22Rv1 (cell line): ENCODE measurements around the gene CNPY4.

Source experiments
- H3K27ac ChIP-seq: fragments of 450-650 bp; 2 replicates; pipeline ENCODE4 v1.5.1; 2017
- ZFX ChIP-seq: fragments of 450-650 bp; IDR thresholded peaks from 2 replicates; pipeline ENCODE4 v1.6.1; 2017; ENCODE audit warnings: antibody characterized with exemption, borderline replicate concordance
- TF ChIP-seq, protein P1 (sequence below): fragments of 450-650 bp; IDR thresholded peaks from 2 replicates; pipeline ENCODE4 v1.5.1; 2017; ENCODE audit warnings: mild to moderate bottlenecking

Gene CNPY4

GRCh38 chr7:100171087-100171681 is 51.8 kb downstream of the CNPY4 start:
- TF ChIP-seq ZFX: no peak
- TF ChIP-seq, protein P1, sequence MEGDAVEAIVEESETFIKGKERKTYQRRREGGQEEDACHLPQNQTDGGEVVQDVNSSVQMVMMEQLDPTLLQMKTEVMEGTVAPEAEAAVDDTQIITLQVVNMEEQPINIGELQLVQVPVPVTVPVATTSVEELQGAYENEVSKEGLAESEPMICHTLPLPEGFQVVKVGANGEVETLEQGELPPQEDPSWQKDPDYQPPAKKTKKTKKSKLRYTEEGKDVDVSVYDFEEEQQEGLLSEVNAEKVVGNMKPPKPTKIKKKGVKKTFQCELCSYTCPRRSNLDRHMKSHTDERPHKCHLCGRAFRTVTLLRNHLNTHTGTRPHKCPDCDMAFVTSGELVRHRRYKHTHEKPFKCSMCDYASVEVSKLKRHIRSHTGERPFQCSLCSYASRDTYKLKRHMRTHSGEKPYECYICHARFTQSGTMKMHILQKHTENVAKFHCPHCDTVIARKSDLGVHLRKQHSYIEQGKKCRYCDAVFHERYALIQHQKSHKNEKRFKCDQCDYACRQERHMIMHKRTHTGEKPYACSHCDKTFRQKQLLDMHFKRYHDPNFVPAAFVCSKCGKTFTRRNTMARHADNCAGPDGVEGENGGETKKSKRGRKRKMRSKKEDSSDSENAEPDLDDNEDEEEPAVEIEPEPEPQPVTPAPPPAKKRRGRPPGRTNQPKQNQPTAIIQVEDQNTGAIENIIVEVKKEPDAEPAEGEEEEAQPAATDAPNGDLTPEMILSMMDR: no peak
- no peak overlapping the region for H3K27ac ChIP-seq

- TF ChIP-seq, protein P1: no peak
- TF ChIP-seq ZFX: no peak
- H3K27ac ChIP-seq: no peak overlapping the region
Observed at GRCh38 chr7:100171840-100172239, 52.4 kb downstream of the CNPY4 start.

DNA sequence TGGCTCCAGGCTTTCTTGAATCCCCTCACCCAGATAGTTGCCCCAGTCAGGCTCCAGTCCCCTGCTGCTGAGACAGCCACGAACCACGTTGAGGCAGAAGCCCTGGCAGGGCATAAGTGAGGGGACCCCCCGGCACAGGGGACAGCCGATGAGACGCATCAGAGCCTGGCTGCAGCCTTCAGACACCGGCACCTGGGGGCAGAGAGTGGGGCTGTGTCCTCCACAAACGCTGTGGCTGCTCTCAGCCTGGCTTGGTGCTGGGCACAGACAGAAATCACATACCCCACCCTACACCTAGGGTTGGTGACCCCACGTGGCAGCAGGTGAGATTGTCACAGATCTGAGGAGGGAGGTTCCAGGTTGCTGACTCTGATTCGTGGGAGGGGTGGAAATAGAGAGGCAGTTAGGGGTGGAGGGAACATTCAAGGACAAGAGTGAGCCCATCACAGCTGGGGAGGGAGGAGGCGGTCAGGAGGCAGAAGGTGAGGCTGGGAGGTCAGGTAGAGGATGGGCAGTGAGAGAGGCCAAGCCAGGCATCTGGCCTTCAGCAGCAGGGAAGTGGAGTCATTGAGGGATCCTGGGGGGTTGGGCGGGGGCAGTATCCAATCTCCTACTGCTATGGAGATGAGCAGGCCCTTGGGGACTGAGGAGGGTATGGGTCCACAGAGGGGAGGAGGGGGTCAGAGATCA is 54.5 kb downstream of the CNPY4 start:
- H3K27ac ChIP-seq: no peak overlapping the region
- TF ChIP-seq, protein P1: no peak
- no peak for TF ChIP-seq ZFX

DNA sequence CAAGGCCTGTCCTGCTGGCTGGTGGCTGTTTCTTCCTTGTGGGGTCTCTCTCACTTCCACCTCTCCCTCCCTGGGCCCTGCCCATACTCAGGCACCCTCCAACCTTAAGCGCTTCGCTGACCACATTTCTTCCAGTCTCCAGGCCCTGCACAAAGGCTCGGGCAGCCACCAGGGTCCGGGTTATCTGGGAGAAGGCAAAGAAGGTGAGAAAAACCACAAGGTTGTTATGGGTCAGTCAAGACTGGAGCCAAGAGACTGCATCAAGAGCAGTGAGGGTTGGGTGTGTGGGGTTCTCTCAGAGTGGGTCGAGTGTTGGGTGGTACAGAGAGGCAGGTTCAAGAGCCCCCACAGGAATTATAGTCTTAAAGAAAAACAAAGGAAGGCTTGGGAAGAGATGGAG is 55.1 kb downstream of the CNPY4 start:
- H3K27ac ChIP-seq: no peak overlapping the region
- TF ChIP-seq, protein P1: no peak
- no peak for TF ChIP-seq ZFX
